Liver (tissue), 2 donors: ENCODE data around the gene CGNL1.

Source experiments
- CTCF ChIP-seq: fragments of 150-350 bp; IDR thresholded peaks from 2 replicates; pipeline ENCODE4 v1.5.1; 2017; ENCODE audit warnings: improper control_type of control experiment, low read depth, low read length; ENCODE audit not compliant: missing input control
- REST ChIP-seq: IDR thresholded peaks from 2 replicates; pipeline ENCODE4 v1.6.1; 2016; ENCODE audit warnings: antibody characterized with exemption, mild to moderate bottlenecking
- YY1 ChIP-seq: IDR thresholded peaks from 2 replicates; pipeline ENCODE4 v1.6.1; 2016; ENCODE audit warnings: antibody characterized with exemption, mild to moderate bottlenecking
- ZBTB33 ChIP-seq: IDR thresholded peaks from 2 replicates; pipeline ENCODE4 v1.6.1; 2016; ENCODE audit warnings: antibody characterized with exemption
- donor health status: healthy.

- TF ChIP-seq YY1 = no peak
- TF ChIP-seq REST = no peak
- TF ChIP-seq CTCF = no peak
- no peak for TF ChIP-seq ZBTB33
Measured at GRCh38 chr15:57570994-57571393, 194.7 kb downstream of the CGNL1 start.
